HG03442 (cell line): Measurements from ENCODE around the gene EAF1.
"Not testable (repeated sequence)": the region's sequence is repeated elsewhere in the genome, so short reads cannot be mapped to it uniquely, and the experiment has no call there.

Experiments
- ATAC-seq: cut with Tn5 transposase; IDR thresholded peaks from one replicate; pipeline ENCODE4 v1.9.1; 2021; ENCODE audit warnings: mild to moderate bottlenecking, moderate library complexity; ENCODE audit not compliant: unreplicated experiment

EAF1 gene

DNA sequence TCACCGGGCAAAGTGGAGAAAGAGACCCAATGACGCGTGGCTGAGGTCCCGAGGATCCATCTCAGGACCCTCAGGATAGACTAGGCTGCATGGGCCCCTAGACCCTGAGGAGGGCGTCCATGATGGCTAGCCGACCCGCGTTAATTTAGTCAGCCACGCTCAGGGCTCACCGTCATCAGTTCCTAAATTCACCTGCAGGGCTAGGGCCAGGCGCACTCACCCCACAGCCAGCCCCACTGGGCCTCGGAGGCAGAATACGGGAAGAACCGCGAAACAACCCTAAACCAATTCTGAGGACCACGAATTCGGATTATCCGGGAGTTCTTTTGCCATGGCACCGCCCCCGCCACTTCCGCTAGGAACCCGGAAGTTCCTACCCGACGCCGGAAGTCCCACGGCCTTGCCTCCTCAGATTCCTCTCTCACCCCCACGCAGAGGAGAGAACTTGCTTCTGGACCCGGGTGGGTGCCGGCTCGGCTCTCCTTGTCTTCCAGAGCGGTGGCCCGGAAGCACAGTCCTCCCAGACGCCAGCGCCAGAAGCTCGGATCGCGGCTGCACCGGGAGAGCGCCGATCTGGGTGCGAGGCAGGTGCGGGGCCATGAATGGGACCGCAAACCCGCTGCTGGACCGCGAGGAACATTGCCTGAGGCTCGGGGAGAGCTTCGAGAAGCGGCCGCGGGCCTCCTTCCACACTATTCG is at the start of gene EAF1, which contains the start of gene METTL6:
EAF1 (plus strand) TSS at position 417 of the 699 bp plus-strand sequence; CDS start at position 599, 182 bp downstream.
METTL6 (minus strand) TSS at position 363 of the 699 bp plus-strand sequence. CDS start 1,033 bp downstream, outside the sequence.
- peak; percentile 87 for ATAC-seq

DNA sequence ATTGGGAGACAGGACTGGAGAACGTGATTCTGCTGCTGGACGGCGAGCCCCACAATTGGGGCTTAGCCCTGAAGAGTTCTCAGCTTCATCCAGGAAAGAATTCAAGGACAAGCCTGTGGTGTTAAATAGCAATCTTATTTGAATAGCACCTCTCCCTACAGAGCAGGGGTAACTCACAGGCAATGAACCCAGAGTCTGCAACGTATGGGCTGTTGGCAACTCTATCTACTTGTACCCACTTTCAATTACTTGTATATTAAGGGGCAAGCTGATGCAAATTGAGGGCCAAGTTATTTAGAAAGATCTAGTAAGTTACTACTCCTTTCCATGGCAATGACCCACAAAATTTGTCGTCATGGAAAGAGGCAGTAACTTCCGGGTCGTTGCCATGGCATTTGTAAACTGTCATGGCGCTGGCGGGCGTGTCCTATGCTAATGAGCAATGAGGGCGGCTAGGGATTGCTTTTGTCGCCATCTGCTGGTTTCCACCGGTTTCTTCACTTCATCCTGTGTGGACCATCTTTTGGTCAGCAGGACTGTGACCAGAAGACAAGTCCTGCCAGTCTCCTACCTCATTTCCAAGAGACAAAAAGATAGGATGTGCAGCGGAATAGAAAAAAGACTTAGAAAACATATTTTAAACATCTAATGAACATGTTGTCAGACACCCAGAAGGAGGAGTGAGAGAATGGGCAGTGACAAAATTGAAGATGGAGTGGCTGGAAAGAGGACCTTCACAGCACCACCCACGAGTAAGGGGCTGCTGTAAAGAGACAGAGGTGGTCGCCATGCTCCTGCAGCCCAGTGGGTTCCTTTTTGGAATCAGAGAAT is 49.2 kb upstream of the EAF1 start:
- ATAC-seq = peak; percentile 88

DNA sequence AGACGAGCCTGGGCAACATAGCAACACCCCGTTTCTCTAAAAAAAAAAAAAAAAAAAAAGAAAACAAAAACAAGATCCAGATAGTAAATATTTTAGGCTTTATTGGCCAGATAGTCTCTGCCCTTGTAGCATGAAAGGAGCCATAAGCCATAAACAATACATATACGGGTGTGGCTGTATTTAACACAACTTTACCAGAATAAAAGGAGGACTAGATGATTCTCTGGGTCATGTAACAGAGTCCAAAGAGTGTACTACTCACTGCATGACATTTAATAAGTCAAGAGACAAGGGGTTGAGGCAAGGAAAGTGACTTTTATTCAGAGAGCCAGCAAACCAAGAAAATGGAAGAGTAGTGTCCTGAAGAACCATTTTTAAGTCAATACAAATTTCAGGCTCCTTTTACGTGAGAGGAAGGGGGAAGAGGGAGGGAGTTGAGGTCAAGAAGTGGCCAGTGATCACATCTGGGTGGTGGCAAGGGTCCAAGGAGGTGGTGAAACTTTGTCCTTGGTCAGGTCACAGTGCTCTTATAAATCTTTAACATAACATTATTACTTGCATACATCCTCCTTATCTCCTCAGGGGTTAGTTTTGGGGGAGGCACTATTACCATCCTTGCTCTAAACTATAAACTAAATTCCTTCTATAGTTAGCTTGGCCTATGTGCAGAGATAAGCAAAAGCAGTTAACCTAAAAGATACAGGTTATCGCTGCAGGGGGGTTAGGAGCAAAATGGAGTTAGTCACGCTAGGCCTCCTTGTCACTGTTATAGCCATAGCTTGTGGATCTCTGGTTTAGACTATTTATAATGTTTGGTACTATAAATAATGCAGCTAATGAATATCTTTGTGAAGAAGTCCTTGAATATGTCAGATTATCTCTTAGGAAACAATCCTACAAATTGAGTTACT is 46.2 kb upstream of the EAF1 start:
- no peak for ATAC-seq

DNA sequence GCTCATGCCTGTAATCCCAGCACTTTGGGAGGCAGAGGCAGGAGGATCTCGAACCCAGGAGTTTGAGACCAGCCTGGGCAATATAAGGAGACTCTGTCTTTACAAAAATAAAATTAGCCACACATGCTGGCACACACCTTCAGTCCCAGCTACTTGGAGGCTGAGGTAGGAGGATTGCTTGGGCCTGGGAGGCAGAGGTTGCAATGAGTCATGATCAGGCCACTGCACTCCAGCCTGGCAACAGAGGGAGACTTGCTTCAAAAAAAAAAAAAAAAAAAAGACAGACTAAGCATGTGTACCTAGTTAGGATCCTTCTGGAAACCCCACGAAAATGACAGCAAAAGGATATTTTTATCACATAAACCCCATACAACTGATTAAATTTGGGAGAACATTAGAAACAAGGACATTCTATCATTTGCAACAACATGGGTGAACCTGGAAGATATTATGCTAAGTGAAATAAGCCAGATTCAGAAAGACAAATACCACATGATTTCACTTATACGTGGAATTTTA is 44.9 kb upstream of the EAF1 start:
- no peak for ATAC-seq

DNA sequence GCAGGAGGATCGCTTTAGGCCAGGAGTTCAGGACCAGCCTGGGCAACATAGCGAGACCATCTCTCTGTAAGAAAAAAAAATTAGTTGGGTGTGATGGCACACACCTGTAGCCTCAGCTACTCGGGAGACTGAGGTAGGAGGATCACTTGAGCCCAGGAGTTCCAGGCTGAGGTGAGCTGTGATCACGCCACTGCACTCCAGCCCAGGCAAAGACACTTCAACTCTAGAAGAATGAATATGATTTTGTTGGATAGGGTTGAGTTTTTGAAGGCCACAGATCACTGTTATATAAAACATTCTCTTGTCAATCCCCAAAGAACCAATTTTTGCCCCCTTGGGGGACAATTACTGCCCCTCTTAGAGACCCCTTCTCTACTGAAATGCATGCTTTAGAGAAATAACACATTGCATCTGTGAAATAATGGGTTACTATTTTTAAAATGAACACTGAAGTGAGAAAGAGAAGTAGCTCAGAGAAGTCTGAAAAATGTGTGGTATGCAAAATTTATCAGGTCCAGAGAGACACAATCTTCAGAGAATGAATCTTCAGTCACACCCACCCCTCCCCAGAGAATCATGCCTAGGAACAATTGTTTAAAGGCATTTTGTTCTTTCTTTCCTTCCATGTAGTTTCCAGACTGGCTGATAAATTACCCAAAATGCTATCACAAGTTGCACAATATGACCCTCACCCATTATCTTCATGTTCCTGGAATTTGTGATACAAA is 42.7 kb upstream of the EAF1 start:
- ATAC-seq = peak; percentile 85

DNA sequence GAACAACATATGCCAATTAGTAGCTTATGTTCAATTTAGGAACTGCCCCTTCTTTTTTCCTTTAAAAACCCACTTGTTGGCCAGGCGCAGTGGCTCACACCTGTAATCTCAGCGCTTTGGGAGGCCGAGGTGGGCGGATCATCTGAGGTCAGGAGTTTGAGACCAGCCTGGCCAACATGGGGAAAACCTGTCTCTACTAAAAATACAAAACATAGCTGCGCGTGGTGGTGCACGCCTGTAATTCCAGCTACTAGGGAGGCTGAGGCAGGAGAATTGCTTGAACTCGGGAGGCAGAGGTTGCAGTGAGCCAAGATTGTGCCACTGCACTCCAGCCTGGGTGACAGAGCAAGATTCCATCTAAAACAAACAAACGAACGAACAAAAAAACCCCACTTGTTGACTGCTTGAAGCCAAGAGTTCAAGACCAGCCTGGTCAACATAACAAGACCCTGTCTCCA is 42.1 kb upstream of the EAF1 start:
- ATAC-seq = peak; percentile 3

DNA sequence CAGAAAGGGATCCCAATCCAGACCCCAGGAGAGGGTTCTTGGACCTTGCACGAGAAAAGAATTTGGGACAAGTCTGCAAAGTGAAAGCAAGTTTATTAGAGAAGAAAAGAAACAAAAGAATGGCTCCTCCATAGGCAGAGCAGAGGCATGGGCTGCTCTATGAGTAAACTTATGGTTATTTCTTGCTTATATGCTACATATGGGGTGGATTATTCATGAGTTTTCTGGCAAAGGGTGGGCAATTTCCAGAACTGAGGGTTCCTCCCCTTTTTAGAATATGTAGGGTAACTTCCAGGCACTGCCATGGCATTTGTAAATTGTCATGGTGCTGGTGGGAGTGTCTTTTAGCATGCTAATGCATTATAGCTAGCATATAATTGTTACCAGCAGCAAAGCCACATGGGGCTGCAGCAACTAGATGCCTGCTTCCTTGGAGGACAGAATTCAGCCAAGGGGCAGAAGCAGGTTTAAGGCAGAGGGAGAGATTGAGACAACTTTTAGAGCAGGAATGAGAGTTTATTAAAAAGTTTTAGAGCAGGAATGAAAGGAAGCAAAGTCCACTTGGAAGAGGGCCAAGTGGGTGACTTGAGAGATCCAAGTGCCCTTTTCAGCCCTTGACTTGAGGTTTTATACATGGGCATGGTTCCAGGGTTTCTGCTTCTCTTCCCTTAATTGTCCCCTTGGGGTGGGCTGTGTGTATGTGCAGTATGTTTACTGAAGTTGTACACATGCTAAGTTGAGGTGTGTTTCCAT is 41.3 kb upstream of the EAF1 start:
- ATAC-seq = no peak

DNA sequence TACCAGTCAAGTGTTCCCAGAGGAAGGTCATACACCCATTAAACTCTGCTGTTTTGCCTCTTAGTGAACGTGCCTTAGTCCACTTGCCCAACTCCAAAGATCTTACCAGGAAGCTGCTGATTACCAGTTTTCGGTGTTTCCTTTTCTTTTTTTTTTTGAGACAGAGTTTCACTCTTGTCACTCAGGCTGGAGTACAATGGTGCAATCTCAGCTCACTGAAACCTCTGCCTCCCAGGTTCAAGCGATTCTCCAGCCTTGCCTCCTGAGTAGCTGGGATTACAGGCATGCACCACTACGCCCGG is 40.8 kb upstream of the EAF1 start:
- ATAC-seq = not testable (repeated sequence)

DNA sequence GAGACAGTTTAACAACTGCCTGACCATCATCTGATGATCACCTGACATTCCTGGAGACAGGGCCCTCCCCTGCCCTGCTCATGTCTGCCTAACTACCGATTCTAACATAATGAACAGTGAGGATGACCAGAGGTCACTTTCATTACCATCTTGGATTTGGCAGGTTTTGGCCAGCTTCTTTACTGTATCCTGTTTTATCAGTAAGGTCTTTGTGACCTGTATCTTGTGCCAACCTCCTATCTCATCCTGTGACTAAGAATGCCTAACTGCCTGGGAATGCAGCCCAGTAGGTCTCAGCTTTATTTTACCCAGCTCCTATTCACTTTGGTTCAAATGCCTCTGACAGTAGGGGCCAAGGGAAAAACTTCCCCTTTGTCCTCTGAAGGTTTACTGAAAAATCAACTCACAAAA is 40.2 kb upstream of the EAF1 start:
- ATAC-seq = no peak

DNA sequence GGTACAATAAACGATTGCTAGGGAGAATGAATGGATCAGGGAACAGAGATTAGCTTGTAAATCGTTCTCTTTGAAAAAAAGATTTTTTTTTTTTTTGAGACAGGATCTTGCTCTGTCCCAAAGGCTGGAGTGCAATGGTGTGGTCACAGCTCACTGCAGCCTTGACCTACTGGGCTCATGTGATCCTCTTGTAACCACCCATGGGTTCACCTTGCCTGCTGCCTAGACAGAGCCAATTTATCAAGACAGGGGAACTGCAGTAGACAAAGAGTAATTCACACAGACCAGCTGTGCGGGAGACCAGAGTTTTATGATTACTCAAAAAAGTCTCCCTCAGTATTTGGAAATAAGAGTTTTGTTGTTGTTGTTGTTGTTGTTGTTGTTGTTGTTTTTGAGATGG is 39.7 kb upstream of the EAF1 start:
- ATAC-seq = no peak

DNA sequence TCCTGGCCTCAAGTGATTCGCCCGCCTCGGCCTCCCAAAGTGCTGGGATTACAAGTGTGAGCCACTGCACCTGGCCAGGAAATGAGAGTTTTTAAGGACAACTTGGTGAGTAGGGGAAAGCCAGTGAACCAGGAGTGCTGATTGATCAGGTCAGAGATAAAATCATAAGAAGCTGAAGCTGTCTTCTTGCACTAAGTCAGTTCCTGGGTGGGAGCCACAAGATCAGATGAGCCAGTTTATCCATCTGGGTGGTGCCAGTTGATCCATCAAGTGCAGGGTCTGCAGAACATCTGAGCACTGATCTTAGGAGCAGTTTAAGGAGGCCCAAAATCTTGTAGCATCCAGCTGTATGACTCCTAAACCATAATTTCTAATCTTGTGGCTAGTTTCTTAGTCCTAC is 39.1 kb upstream of the EAF1 start:
- ATAC-seq = not testable (repeated sequence)

DNA sequence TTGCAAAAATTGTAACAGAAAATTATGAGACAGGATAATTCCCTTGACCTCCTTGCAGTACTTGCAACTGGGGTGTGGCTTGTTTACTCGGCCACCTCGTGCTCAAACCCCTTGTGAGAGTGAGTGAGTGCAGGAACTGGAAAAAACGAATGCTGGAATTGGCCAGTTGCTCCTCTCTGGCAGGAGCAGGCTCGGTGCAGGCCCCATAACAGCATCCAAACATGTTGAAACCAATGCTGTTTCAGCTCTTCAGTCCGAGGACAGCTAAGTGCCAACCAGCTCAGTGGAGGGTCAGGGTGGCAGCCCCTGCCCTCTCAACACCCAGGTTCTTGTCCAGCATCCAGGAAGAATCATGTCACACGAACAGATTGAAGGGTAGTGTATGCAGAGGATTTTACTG is 36.9 kb upstream of the EAF1 start:
- ATAC-seq = no peak

DNA sequence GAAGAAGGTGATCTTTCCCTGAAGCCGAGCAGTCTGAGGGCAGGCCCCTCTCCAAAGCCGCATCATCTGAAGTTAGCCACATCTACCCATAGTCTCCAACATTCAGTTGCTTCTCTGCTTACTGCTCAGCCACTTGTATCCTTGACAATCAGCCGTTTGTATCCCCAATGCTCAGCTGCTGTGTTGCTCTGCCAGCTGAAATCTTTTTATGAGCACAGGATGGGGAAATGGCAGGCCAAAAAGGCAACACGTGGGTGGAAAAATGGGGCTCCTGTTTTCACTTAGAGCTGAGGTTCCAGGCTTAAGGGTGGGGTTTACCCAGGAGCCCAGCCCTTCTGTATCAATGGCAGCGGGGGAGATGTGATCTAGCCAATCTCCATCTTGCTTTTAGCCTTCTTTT is 36.4 kb upstream of the EAF1 start:
- ATAC-seq = no peak

DNA sequence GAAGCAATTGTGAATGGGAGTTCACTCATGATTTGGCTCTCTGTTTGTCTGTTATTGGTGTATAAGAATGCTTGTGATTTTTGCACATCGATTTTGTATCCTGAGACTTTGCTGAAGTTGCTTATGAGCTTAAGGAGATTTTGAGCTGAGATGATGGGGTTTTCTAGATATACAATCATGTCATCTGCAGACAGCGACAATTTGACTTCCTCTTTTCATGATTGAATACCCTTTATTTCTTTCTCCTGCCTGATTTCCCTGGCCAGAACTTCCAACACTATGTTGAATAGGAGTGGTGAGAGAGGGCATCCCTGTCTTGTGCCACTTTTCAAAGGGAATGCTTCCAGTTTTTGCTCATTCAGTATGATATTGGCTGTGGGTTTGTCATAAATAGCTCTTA is 34.1 kb upstream of the EAF1 start:
- not testable (repeated sequence) for ATAC-seq

DNA sequence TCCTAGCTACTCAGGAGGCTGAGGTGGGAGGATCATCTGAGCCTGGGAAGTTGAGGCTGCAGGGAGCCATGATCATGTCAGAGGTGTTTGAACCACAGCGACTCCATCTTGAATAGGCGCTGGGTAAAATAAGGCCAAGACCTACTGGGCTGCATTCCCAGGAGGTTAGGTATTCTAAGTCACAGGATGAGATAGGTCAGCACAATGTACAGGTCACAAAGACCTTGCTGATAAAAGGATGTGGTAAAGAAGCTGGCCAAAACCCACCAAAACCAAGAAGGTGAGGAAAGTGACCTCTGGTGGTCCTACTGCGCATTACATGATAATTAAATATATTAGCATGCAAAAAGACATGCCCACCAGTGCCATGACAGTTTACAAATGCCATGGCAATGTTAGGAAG is 28.7 kb upstream of the EAF1 start:
- not testable (repeated sequence) for ATAC-seq

DNA sequence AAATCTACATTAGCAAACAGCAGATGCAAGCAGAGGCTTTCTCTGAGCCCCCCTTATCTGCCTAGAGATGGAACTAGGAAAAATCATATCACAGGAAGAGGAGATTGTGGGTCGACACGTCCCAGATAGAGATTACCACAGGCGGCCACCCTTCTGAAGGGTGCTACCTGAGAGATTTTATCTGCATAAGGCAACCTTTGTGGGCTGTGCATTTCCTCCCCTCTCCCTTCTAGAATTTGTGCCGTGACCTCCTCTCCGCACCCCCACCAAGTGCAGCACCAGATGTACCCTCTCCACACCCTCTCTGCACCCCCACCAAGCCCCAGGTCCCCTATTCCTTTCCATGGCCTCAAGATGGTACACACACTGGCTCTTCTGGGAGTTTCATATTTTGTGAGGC is 27.4 kb upstream of the EAF1 start:
- ATAC-seq = no peak

DNA sequence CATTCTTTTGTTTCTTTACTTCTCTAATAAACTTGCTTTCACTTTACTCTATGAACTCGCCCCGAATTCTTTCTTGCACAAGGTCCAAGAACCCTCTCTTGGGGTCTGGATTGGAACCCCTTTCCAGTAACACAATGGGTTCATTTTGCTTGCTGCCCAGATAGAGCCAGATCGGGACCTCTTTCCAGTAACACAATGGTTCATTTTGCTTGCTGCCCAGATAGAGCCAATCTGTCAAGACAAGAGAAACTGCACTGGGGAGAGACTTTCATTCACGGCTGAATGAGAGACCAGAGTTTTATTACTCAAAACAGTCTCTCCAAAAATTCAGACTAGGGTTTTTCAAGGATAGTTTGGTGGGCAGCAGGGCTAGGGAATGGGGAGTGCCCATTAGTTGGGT is 25.5 kb upstream of the EAF1 start:
- ATAC-seq = no peak

DNA sequence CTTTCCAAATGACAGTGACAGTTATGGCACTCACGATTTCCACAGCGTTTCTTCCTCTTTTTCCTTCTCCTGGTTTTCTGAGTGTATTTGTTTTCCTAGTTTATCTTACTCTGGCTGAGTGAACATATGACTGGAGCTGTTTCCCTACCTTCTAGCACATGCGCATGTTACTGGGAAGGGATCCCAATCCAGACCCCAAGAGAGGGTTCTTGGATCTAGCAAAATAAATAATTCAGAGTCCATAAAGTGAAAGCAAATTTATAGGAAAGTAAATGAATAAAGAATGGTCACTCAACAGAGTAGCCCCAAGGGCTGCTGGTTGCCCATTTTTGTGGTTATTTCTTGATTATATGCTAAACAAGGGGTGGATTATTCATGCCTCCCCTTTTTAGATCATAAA is 23.9 kb upstream of the EAF1 start:
- no peak for ATAC-seq

DNA sequence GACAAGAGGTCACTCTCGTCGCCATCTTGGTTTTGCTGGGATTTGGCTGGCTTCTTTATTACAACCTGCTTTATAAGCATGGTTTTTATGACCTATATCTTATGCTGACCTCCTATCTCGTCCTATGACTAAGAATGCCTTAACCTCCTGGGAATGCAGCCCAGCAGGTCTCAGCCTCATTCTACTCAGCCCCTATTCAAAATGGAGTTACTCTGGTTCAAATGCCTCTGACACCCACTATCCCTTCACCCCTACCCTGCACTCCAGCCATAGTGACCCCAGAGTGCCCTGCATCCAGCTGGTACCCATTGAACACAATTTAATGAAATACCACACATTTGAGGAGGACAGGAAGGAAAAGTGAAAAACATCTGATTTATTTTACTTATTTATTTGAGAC is 23.4 kb upstream of the EAF1 start:
- no peak for ATAC-seq

DNA sequence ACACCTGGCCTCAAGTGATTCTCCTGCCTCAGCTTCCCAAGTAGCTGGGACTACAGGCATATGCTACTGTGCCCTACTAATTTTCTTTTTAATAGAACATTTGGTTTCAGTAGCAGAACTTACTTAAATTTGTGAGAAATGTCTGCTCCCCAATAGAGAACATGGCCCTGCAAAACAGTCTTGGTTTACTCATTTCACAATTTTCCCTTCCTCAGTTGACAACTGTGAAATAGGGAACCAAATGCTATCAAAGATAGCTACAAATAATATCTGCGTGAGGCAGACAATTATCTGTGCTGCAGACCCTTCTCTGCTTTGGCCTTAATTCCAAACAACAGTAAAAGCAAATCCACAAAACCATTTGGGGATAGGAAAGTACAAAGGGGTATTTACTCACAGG is 22.6 kb upstream of the EAF1 start:
- ATAC-seq = no peak
